GM19328 (cell line): ENCODE data around the gene PAX8.
"Not testable (repeated sequence)": the region's sequence is repeated elsewhere in the genome, so short reads cannot be mapped to it uniquely, and the experiment has no call there.

Experiments used
- ATAC-seq: cut with Tn5 transposase; IDR thresholded peaks from one replicate; pipeline ENCODE4 v1.9.1; 2021; ENCODE audit warnings: mild to moderate bottlenecking, moderate library complexity; ENCODE audit not compliant: unreplicated experiment

Gene PAX8

GRCh38 chr2:113238871-113239839 lies 39.6 kb downstream of the PAX8 start:
- no peak for ATAC-seq

- no peak for ATAC-seq
Observed at GRCh38 chr2:113237604-113238160, 41.0 kb downstream of the PAX8 start.

- ATAC-seq, result no peak
Observed at GRCh38 chr2:113236367-113237159, 42.2 kb downstream of the PAX8 start.

- ATAC-seq, result not testable (repeated sequence)
Observed at GRCh38 chr2:113235347-113236226, 43.1 kb downstream of the PAX8 start.

GRCh38 chr2:113234721-113235346 lies 43.9 kb downstream of the PAX8 start:
- no peak for ATAC-seq

GRCh38 chr2:113233593-113234550 lies 44.8 kb downstream of the PAX8 start:
- no peak for ATAC-seq

GRCh38 chr2:113232740-113233139 lies 46.0 kb downstream of the PAX8 start:
- ATAC-seq, result no peak

GRCh38 chr2:113232123-113232522 lies 46.6 kb downstream of the PAX8 start:
- no peak for ATAC-seq

GRCh38 chr2:113231064-113231463 lies 47.7 kb downstream of the PAX8 start:
- ATAC-seq, result no peak

GRCh38 chr2:113230531-113230930 lies 48.2 kb downstream of the PAX8 start:
- ATAC-seq, result no peak

GRCh38 chr2:113229795-113230194 lies 48.9 kb downstream of the PAX8 start:
- no peak for ATAC-seq

GRCh38 chr2:113228991-113229716 lies 49.6 kb downstream of the PAX8 start:
- ATAC-seq, result no peak

- no peak for ATAC-seq
Observed at GRCh38 chr2:113228351-113228750, 50.4 kb downstream of the PAX8 start.

- ATAC-seq, result no peak
Observed at GRCh38 chr2:113227698-113228097, 51.0 kb downstream of the PAX8 start.

- ATAC-seq, result no peak
Observed at GRCh38 chr2:113227290-113227689, 51.4 kb downstream of the PAX8 start.

GRCh38 chr2:113226462-113226861 lies 52.3 kb downstream of the PAX8 start:
- ATAC-seq, result no peak

GRCh38 chr2:113225263-113226259 lies 53.2 kb downstream of the PAX8 start:
- ATAC-seq, result no peak
